HCEC 1CT (cell line): ENCODE data around the gene MYL7.

ENCODE experiments used
- DNase-seq: peaks from one replicate; pipeline ENCODE4 v3.0.0-alpha.2; 2017

MYL7 gene

GRCh38 chr7:44167920-44168319, 26.8 kb upstream of the MYL7 start:
- DNase-seq = no peak

- peak; percentile 87 for DNase-seq
Observed at GRCh38 chr7:44163591-44163990, 22.5 kb upstream of the MYL7 start.

GRCh38 chr7:44162785-44163395, 21.8 kb upstream of the MYL7 start:
- DNase-seq = no peak

- no peak for DNase-seq
Observed at GRCh38 chr7:44162179-44162578, 21.0 kb upstream of the MYL7 start.

GRCh38 chr7:44161371-44161770, 20.2 kb upstream of the MYL7 start:
- DNase-seq = no peak

- DNase-seq = no peak
Observed at GRCh38 chr7:44159824-44160630, 18.9 kb upstream of the MYL7 start.

GRCh38 chr7:44158873-44159631, 17.9 kb upstream of the MYL7 start:
- no peak for DNase-seq

GRCh38 chr7:44158096-44158872, 17.2 kb upstream of the MYL7 start:
- DNase-seq = no peak

- DNase-seq = no peak
Observed at GRCh38 chr7:44157116-44158080, 16.3 kb upstream of the MYL7 start.

- no peak for DNase-seq
Observed at GRCh38 chr7:44156453-44157010, 15.4 kb upstream of the MYL7 start.

- DNase-seq = no peak
Observed at GRCh38 chr7:44155191-44156185, 14.4 kb upstream of the MYL7 start.

- no peak for DNase-seq
Observed at GRCh38 chr7:44154703-44155102, 13.6 kb upstream of the MYL7 start.

GRCh38 chr7:44153948-44154335, 12.8 kb upstream of the MYL7 start:
- no peak for DNase-seq

GRCh38 chr7:44152971-44153947, 12.1 kb upstream of the MYL7 start:
- no peak for DNase-seq

- DNase-seq = no peak
Observed at GRCh38 chr7:44151956-44152355, 10.8 kb upstream of the MYL7 start.

GRCh38 chr7:44150966-44151941, 10.1 kb upstream of the MYL7 start:
- no peak for DNase-seq

- DNase-seq = no peak
Observed at GRCh38 chr7:44150466-44150832, 9.3 kb upstream of the MYL7 start.
